Endothelial cell of umbilical vein (primary cell): ENCODE data around the gene STYXL1.

Experiments used
- EZH2 ChIP-seq: IDR thresholded peaks from 2 replicates; pipeline ENCODE4 v1.6.1; 2012; ENCODE audit warnings: borderline replicate concordance, low read depth, mild to moderate bottlenecking, moderate library complexity, low read length, inconsistent platforms; ENCODE audit not compliant: severe bottlenecking
- FOS ChIP-seq: IDR thresholded peaks from 2 replicates; pipeline ENCODE4 v1.6.1; 2011; ENCODE audit warnings: mild to moderate bottlenecking, low read length, moderate library complexity, borderline replicate concordance; ENCODE audit not compliant: insufficient read depth
- POLR2AphosphoS5 ChIP-seq: IDR thresholded peaks from 2 replicates; pipeline ENCODE4 v1.6.1; 2012; ENCODE audit warnings: low read depth, mild to moderate bottlenecking, control low read depth, low read length, moderate library complexity; ENCODE audit not compliant: insufficient read depth
- TF ChIP-seq, protein P1 (sequence below), 2 donors: IDR thresholded peaks; 1 replicate in 1 of 2; 2 replicates in 1 of 2; pipeline ENCODE4 v1.5.1; 2011; ENCODE audit warnings: low read length in 2 of 2, mild to moderate bottlenecking in 2 of 2, moderate library complexity in 2 of 2, control low read depth in 1 of 2, inconsistent platforms in 1 of 2, low read depth in 1 of 2; ENCODE audit not compliant: insufficient read depth in 1 of 2; ENCODE audit errors: extremely low read depth in 1 of 2

DNA sequence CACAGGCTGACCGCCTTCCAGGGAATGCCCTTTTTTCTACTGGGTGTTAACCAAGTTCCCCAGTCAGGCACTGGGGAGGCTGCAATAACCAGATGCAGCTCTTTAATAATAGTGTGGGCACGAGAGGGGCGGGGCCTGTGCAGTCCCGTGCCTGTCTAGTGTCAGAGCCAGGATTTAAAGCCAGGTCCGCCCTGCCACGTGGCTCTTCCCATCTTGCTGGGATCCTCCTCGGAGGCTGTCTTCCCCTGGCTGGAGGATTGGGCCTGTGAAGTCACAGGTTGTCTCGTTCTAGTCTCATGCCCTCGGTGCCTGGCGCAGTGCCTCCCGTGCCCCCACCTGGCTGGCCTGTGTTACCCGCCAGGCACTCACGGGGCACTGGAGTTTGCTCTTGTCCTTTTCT, 78.6 kb downstream of the STYXL1 start:
- no peak for TF ChIP-seq POLR2AphosphoS5
- TF ChIP-seq FOS, result no peak
- TF ChIP-seq, protein P1, sequence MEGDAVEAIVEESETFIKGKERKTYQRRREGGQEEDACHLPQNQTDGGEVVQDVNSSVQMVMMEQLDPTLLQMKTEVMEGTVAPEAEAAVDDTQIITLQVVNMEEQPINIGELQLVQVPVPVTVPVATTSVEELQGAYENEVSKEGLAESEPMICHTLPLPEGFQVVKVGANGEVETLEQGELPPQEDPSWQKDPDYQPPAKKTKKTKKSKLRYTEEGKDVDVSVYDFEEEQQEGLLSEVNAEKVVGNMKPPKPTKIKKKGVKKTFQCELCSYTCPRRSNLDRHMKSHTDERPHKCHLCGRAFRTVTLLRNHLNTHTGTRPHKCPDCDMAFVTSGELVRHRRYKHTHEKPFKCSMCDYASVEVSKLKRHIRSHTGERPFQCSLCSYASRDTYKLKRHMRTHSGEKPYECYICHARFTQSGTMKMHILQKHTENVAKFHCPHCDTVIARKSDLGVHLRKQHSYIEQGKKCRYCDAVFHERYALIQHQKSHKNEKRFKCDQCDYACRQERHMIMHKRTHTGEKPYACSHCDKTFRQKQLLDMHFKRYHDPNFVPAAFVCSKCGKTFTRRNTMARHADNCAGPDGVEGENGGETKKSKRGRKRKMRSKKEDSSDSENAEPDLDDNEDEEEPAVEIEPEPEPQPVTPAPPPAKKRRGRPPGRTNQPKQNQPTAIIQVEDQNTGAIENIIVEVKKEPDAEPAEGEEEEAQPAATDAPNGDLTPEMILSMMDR (IDR thresholded peaks at IDR 0.05; ENCODE audit: extremely low read depth in 1 of 2, insufficient read depth in 1 of 2, low read depth in 1 of 2, low read length in 2 of 2), result no peak
- no peak for TF ChIP-seq EZH2
